Mesendoderm (in vitro differentiated cells): ENCODE results near the gene SORCS2.
A peak's percentile ranks its signal among the peaks of the same experiment; 100 is the strongest.

Experiments
- DNase-seq: peaks from one replicate; pipeline ENCODE4 v3.0.0; 2013
- H2AK5ac ChIP-seq: 2 replicates; pipeline ENCODE4 v1.6.1; 2013; ENCODE audit warnings: low read length, inconsistent platforms
- H2BK120ac ChIP-seq: 2 replicates; pipeline ENCODE4 v1.6.1; 2013; ENCODE audit warnings: low read depth, mild to moderate bottlenecking, low read length, moderate library complexity, mixed read lengths
- H2BK15ac ChIP-seq: replicated peaks from 2 replicates; pipeline ENCODE4 v1.6.1; 2013; ENCODE audit warnings: low read depth, mild to moderate bottlenecking, moderate library complexity
- H2BK5ac ChIP-seq: 2 replicates; pipeline ENCODE4 v1.6.1; 2013; ENCODE audit warnings: low read length, inconsistent platforms
- H3K18ac ChIP-seq: 2 replicates; pipeline ENCODE4 v1.6.1; 2013; ENCODE audit warnings: mild to moderate bottlenecking, low read length, mixed read lengths
- H3K23ac ChIP-seq: one replicate; pipeline ENCODE4 v1.6.1; 2013; ENCODE audit warnings: low read length
- H3K27ac ChIP-seq: 2 replicates; pipeline ENCODE4 v1.5.1; 2013; ENCODE audit warnings: low read depth, mild to moderate bottlenecking, inconsistent platforms, low read length, moderate library complexity
- H3K27me3 ChIP-seq: 2 replicates; pipeline ENCODE4 v1.6.1; 2013; ENCODE audit warnings: low read length, control low read depth, mild to moderate bottlenecking, inconsistent platforms; ENCODE audit not compliant: insufficient read depth, poor library complexity
- H3K36me3 ChIP-seq: 2 replicates; pipeline ENCODE4 v1.6.1; 2013; ENCODE audit warnings: low read length, inconsistent platforms; ENCODE audit not compliant: control insufficient read depth, insufficient read depth
- H3K4ac ChIP-seq: one replicate; pipeline ENCODE4 v1.6.1; 2013; ENCODE audit warnings: low read depth, mild to moderate bottlenecking, low read length, moderate library complexity
- H3K4me1 ChIP-seq: 2 replicates; pipeline ENCODE4 v1.6.1; 2013; ENCODE audit warnings: low read depth, low read length, inconsistent platforms; ENCODE audit not compliant: control insufficient read depth
- H3K4me2 ChIP-seq: 2 replicates; pipeline ENCODE4 v1.6.1; 2013; ENCODE audit warnings: low read length
- H3K4me3 ChIP-seq: 2 replicates; pipeline ENCODE4 v1.5.1; 2013; ENCODE audit warnings: mild to moderate bottlenecking, low read length
- H3K56ac ChIP-seq: one replicate; pipeline ENCODE4 v1.6.1; 2013; ENCODE audit warnings: low read length
- H3K79me1 ChIP-seq: 2 replicates; pipeline ENCODE4 v1.6.1; 2013; ENCODE audit warnings: low read length, inconsistent platforms
- H3K79me2 ChIP-seq: 2 replicates; pipeline ENCODE4 v1.6.1; 2013; ENCODE audit warnings: mild to moderate bottlenecking, low read length; ENCODE audit not compliant: control insufficient read depth, insufficient read depth
- H3K9ac ChIP-seq: 2 replicates; pipeline ENCODE4 v1.6.1; 2013; ENCODE audit warnings: low read length, inconsistent platforms
- H4K5ac ChIP-seq: one replicate; pipeline ENCODE4 v1.6.1; 2013; ENCODE audit warnings: low read length
- H4K8ac ChIP-seq: one replicate; pipeline ENCODE4 v1.6.1; 2013; ENCODE audit warnings: low read depth, mild to moderate bottlenecking, control low read depth, low read length, moderate library complexity
- WGBS: extraction: QIAGEN DNeasy Blood & Tissue Kit; methylation state at CpG from one replicate; pipeline ENCODE4 v1.1.7; 2013; ENCODE audit warnings: low lambda C conversion rate, missing lambda C conversion rate; ENCODE audit not compliant: insufficient coverage; ENCODE audit errors: extremely low coverage; 5-methylcytosine and 5-hydroxymethylcytosine counted together

SORCS2 gene

GRCh38 chr4:7645956-7646355, 453.6 kb downstream of the SORCS2 start:
- no CpG with 5 or more reads among the region's 23 CpGs for WGBS
- H3K79me1 ChIP-seq = no peaks in the 10 kb centered on the region
- no peaks in the 10 kb centered on the region for H3K36me3 ChIP-seq
- no peaks in the 10 kb centered on the region for H3K79me2 ChIP-seq
- H3K4me1 ChIP-seq = no peaks in the 10 kb centered on the region
- H3K9ac ChIP-seq = no peak overlapping the region
- H3K4me2 ChIP-seq = no peak overlapping the region
- H4K5ac ChIP-seq = no peak overlapping the region
- H3K56ac ChIP-seq = no peak overlapping the region
- H3K23ac ChIP-seq = no peak overlapping the region
- H3K18ac ChIP-seq = no peak overlapping the region
- no peak overlapping the region for H2BK15ac ChIP-seq
- no peak for DNase-seq
- H3K4ac ChIP-seq = no peak overlapping the region
- H2AK5ac ChIP-seq = no peak overlapping the region
- H2BK120ac ChIP-seq = no peak overlapping the region
- no peaks in the 10 kb centered on the region for H3K27me3 ChIP-seq
- no peak overlapping the region for H3K27ac ChIP-seq
- no peak overlapping the region for H4K8ac ChIP-seq
- no peak overlapping the region for H2BK5ac ChIP-seq
- no peak overlapping the region for H3K4me3 ChIP-seq

DNA sequence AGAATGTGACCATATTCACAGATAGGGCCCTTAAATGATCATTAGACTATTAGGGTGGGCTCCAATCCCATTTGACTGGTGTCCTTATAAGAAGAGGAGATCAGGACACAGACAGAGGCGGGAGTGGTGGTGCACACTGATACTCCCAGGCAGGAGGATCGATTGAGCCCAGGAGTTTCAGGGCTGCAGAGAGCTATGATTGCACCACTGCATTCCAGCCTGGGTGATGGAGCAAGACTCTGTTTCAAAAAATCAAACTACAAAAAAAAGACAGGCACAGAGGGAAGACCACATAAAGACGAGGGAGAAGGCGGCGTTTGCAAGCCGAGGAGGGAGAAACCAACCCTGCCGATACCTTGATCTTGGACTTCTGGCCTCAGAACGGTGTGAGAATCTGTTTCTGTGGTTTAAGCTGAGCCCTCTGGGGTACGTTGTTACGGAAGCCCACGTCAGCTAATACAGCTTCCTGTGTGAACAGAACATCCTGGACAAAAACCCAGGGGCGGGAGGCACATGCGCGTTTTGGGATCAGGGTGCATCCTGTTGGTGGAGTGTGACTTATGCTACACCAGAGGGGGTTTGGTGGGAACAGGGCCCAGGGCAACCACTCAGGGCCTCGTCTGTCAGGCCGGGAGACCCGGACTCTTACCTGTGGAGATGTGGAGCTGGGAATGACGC, 454.2 kb downstream of the SORCS2 start:
- no peak overlapping the region for H3K27ac ChIP-seq
- no peak overlapping the region for H3K4me3 ChIP-seq
- no peak overlapping the region for H4K5ac ChIP-seq
- no peak overlapping the region for H3K56ac ChIP-seq
- H3K9ac ChIP-seq = no peak overlapping the region
- no peak overlapping the region for H3K18ac ChIP-seq
- no peak overlapping the region for H3K4ac ChIP-seq
- H3K4me2 ChIP-seq = no peak overlapping the region
- H3K36me3 ChIP-seq = no peaks in the 10 kb centered on the region
- H2AK5ac ChIP-seq = no peak overlapping the region
- no peaks in the 10 kb centered on the region for H3K79me1 ChIP-seq
- H2BK5ac ChIP-seq = no peak overlapping the region
- H3K23ac ChIP-seq = peak overlapping the region; percentile 24
- no peaks in the 10 kb centered on the region for H3K4me1 ChIP-seq
- no peak for DNase-seq
- no peaks in the 10 kb centered on the region for H3K27me3 ChIP-seq
- WGBS = no CpG with 5 or more reads among the region's 18 CpGs
- no peak overlapping the region for H2BK120ac ChIP-seq
- no peaks in the 10 kb centered on the region for H3K79me2 ChIP-seq
- H4K8ac ChIP-seq = no peak overlapping the region
- no peak overlapping the region for H2BK15ac ChIP-seq

GRCh38 chr4:7647186-7647585, 454.8 kb downstream of the SORCS2 start:
- Histone ChIP-seq H3K79me2 (no peaks in the 10 kb centered on the region), H3K4ac (no peak overlapping the region)
- WGBS = no CpG with 5 or more reads among the region's 10 CpGs

GRCh38 chr4:7647600-7648543, 455.5 kb downstream of the SORCS2 start:
- Histone ChIP-seq H3K23ac (peak overlapping the region; percentile 66), H3K36me3 (no peaks in the 10 kb centered on the region), H2BK5ac (no peak overlapping the region), H3K27me3 (no peaks in the 10 kb centered on the region), H3K4me2 (no peak overlapping the region), H2BK15ac (no peak overlapping the region), H2BK120ac (no peak overlapping the region), H3K4me1 (no peaks in the 10 kb centered on the region), H3K4ac (no peak overlapping the region), H3K79me1 (no peaks in the 10 kb centered on the region), H3K9ac (no peak overlapping the region), H3K18ac (no peak overlapping the region), H3K4me3 (no peak overlapping the region), H3K79me2 (no peaks in the 10 kb centered on the region), H4K8ac (no peak overlapping the region), H4K5ac (no peak overlapping the region), H3K56ac (peak overlapping the region; percentile 56), H3K27ac (no peak overlapping the region), H2AK5ac (no peak overlapping the region)
- WGBS = no CpG with 5 or more reads among the region's 23 CpGs
- peak; percentile 69 for DNase-seq

More at GRCh38 chr4:7647186-7647585, 454.8 kb downstream of the SORCS2 start:
- H3K4me1 ChIP-seq = no peaks in the 10 kb centered on the region
- H2BK5ac ChIP-seq = no peak overlapping the region
- no peak overlapping the region for H3K4me3 ChIP-seq
- H2BK15ac ChIP-seq = no peak overlapping the region
- H2BK120ac ChIP-seq = no peak overlapping the region
- no peak overlapping the region for H3K18ac ChIP-seq
- H3K9ac ChIP-seq = no peak overlapping the region
- H3K27me3 ChIP-seq = no peaks in the 10 kb centered on the region
- no peak overlapping the region for H3K27ac ChIP-seq
- no peak overlapping the region for H3K4me2 ChIP-seq
- no peak overlapping the region for H3K23ac ChIP-seq
- no peak overlapping the region for H4K5ac ChIP-seq
- no peak for DNase-seq
- H4K8ac ChIP-seq = no peak overlapping the region
- no peaks in the 10 kb centered on the region for H3K36me3 ChIP-seq
- H2AK5ac ChIP-seq = no peak overlapping the region
- H3K79me1 ChIP-seq = no peaks in the 10 kb centered on the region
- no peak overlapping the region for H3K56ac ChIP-seq

DNA sequence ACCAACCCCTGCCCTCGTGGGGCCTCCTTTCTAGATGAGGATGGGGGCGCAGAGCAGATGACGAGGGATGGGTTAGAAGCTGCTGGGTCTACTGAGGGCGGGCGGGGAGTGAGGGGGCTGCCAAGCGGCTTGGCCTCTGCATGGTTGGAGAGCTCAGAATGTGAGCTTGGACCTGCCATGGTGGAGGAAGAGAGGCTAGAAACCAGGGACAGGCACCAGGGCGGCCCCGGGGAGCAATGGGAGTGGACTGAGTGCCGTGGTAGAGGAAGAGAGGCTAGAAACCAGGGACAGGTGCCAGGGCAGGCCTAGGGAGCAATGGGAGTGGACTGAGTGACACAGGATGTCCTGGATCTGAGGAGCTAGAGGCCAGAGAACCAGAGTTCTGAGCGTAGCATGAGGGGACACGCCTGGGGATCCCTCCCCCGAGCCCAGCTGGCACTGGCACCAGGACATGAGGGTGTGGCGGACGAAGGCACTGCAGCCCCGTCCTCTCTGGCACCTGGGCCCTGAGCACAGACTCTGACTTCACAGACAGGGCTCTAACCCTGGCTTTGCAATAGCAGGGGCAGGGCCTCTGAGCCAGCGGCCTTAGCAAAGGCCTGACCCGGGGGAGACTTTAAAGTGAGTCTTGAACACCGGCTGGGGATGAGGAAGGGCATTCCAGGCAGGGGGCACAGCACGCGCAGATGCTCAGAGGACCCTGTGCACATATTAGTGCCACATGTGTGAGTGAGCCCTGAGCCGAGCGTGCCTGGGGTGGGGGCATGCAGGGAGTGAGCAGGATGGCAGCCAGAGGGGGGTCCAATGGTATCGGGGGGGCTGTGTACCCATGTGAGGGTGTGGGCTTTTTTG, 456.4 kb downstream of the SORCS2 start:
- H4K5ac ChIP-seq = no peak overlapping the region
- no peak overlapping the region for H3K4ac ChIP-seq
- H3K4me1 ChIP-seq = no peaks in the 10 kb centered on the region
- no peaks in the 10 kb centered on the region for H3K27me3 ChIP-seq
- no peak overlapping the region for H3K56ac ChIP-seq
- H3K27ac ChIP-seq = no peak overlapping the region
- H3K4me3 ChIP-seq = no peak overlapping the region
- no peaks in the 10 kb centered on the region for H3K36me3 ChIP-seq
- no peaks in the 10 kb centered on the region for H3K79me2 ChIP-seq
- no peak overlapping the region for H3K4me2 ChIP-seq
- no peaks in the 10 kb centered on the region for H3K79me1 ChIP-seq
- DNase-seq = no peak
- H2BK15ac ChIP-seq = no peak overlapping the region
- no peak overlapping the region for H3K23ac ChIP-seq
- no peak overlapping the region for H2AK5ac ChIP-seq
- H2BK5ac ChIP-seq = no peak overlapping the region
- H2BK120ac ChIP-seq = no peak overlapping the region
- no peak overlapping the region for H3K9ac ChIP-seq
- H3K18ac ChIP-seq = no peak overlapping the region
- no peak overlapping the region for H4K8ac ChIP-seq
- no CpG with 5 or more reads among the region's 23 CpGs for WGBS
